Right ventricle myocardium inferior (tissue), 1 donor: ENCODE results near the gene TWNK. TPM values are rescaled to one million over a fixed set of nuclear protein-coding genes. Genes with fewer than 3 reads are reported as not detected.
"Not testable (repeated sequence)": the region's sequence is repeated elsewhere in the genome, so short reads cannot be mapped to it uniquely, and the experiment has no call there.

Source experiments
- ATAC-seq: fragments of 200-7000 bp; cut with Tn5 transposase; one replicate; pipeline ENCODE4 v1.9.1; 2020; ENCODE audit warnings: mild to moderate bottlenecking, moderate library complexity
- DNase-seq: peaks from one replicate; pipeline ENCODE4 v3.0.0; 2021; ENCODE audit errors: missing footprints
- intact Hi-C: fragments of 100-400 bp; cut with DNase I; formaldehyde crosslinking; loops from one replicate; pipeline ENCODE4 v1.11.0; 2022
- total RNA-seq: library from RNA; stranded (reverse); fragmentation: NEBNext Ultra II Directional; extraction: Animal tissue kit (Norgen Biotek cat#: 25700); gene quantifications from one replicate; pipeline ENCODE4 v1.2.1, GENCODE V29; 2021
- donor health status: DM: no; HTN: yes; CAD: no; lungs with severe emphysema.

The TWNK gene
- total RNA-seq, 1 donor from 2014 or later: 6.6 TPM

- DNase-seq (no peak), ATAC-seq (no peak)
- intact Hi-C loops: no loop called here
Observed at GRCh38 chr10:100970914-100971811, 16.2 kb upstream of the TWNK start.

- ATAC-seq (no peak), DNase-seq (no peak)
- intact Hi-C loops: no loop called here
Observed at GRCh38 chr10:100972115-100972903, 15.0 kb upstream of the TWNK start.

GRCh38 chr10:100972904-100973535 is 14.3 kb upstream of the TWNK start:
- ATAC-seq (no peak), DNase-seq (no peak)
- intact Hi-C loops: no loop called here

GRCh38 chr10:100975397-100975796 is 11.9 kb upstream of the TWNK start:
- intact Hi-C loops, DNase-seq, ATAC-seq: not testable (repeated sequence)

- no peak for ATAC-seq
- intact Hi-C loops: no loop called here
- no peak for DNase-seq
Observed at GRCh38 chr10:100976906-100977305, 10.4 kb upstream of the TWNK start.

- intact Hi-C loops: no loop called here
- DNase-seq (no peak), ATAC-seq (no peak)
Observed at GRCh38 chr10:100977436-100977835, 9.9 kb upstream of the TWNK start.

- no peak for DNase-seq
- ATAC-seq: no peak
- intact Hi-C loops: no loop called here
Observed at GRCh38 chr10:100978121-100978900, 9.0 kb upstream of the TWNK start.

GRCh38 chr10:100978901-100979195 is 8.5 kb upstream of the TWNK start:
- no peak for ATAC-seq
- intact Hi-C loops: no loop called here
- DNase-seq: no peak

- DNase-seq (no peak), ATAC-seq (no peak)
- intact Hi-C loops: no loop called here
Observed at GRCh38 chr10:100979791-100980272, 7.5 kb upstream of the TWNK start.

- intact Hi-C loops: no loop called here
- ATAC-seq (no peak), DNase-seq (no peak)
Observed at GRCh38 chr10:100980311-100980710, 7.0 kb upstream of the TWNK start.

GRCh38 chr10:100980711-100981110 is 6.6 kb upstream of the TWNK start:
- ATAC-seq: no peak
- intact Hi-C loops: no loop called here
- DNase-seq: no peak

GRCh38 chr10:100981178-100981772 is 6.1 kb upstream of the TWNK start:
- DNase-seq: no peak
- intact Hi-C loops: no loop called here
- ATAC-seq: no peak

GRCh38 chr10:100982916-100983830 is 4.2 kb upstream of the TWNK start:
- intact Hi-C loops: no loop called here
- ATAC-seq (no peak), DNase-seq (no peak)

GRCh38 chr10:100983868-100984671 is 3.3 kb upstream of the TWNK start:
- DNase-seq: no peak
- intact Hi-C loops: no loop called here
- ATAC-seq: no peak

- DNase-seq (no peak), ATAC-seq (no peak)
- intact Hi-C loops: loop anchor here (5.0 kb wide), 1 partner anchor 48 kb away; the partner anchor contains the start of genes PDZD7 and SFXN3
Observed at GRCh38 chr10:100984672-100985177, 2.6 kb upstream of the TWNK start.

GRCh38 chr10:100985336-100985735 is 2.0 kb upstream of the TWNK start:
- intact Hi-C loops: loop anchor here (5.0 kb wide), 1 partner anchor 47 kb away; the partner anchor contains the start of genes PDZD7 and SFXN3
- ATAC-seq: no peak
- DNase-seq: no peak
